M059J (cell line): Measurements from ENCODE around the gene EHD3. TPM values are rescaled to one million over a fixed set of nuclear protein-coding genes. Genes with fewer than 3 reads are reported as not detected.

Experiments used
- DNase-seq: peaks from one replicate; pipeline ENCODE4 v3.0.0-alpha.2; 2012; ENCODE audit warnings: low read depth
- total RNA-seq: library from RNA; depleted of rRNA; stranded (reverse); fragments of >200 nt; shearing (Covaris generic); gene quantifications from 2 replicates; pipeline ENCODE4 v1.2.3, GENCODE V29; 2014; rRNA removed

The EHD3 gene
- 9.8 and 19.2 TPM in 2 replicates for total RNA-seq

- DNase-seq: peak; percentile 93
These were observed at the start of gene EHD3 for GRCh38 chr2:31233741-31234682. TSS of gene EHD3 (plus strand) at chr2:31234152. CDS start at chr2:31234622, 470 bp downstream.

GRCh38 chr2:31187166-31187565 lies 46.8 kb upstream of the EHD3 start:
- DNase-seq: no peak

GRCh38 chr2:31188131-31188530 lies 45.8 kb upstream of the EHD3 start:
- no peak for DNase-seq

GRCh38 chr2:31189141-31189540 lies 44.8 kb upstream of the EHD3 start:
- DNase-seq: no peak

- no peak for DNase-seq
These were observed 43.8 kb upstream of the EHD3 start for GRCh38 chr2:31190188-31190587.

- no peak for DNase-seq
These were observed 42.0 kb upstream of the EHD3 start for GRCh38 chr2:31191931-31192330.

GRCh38 chr2:31192396-31192795 lies 41.6 kb upstream of the EHD3 start:
- no peak for DNase-seq

GRCh38 chr2:31192851-31193392 lies 41.0 kb upstream of the EHD3 start:
- no peak for DNase-seq

- no peak for DNase-seq
These were observed 40.1 kb upstream of the EHD3 start for GRCh38 chr2:31193806-31194205.

- no peak for DNase-seq
These were observed 37.3 kb upstream of the EHD3 start for GRCh38 chr2:31196622-31197021.

GRCh38 chr2:31197166-31197565 lies 36.8 kb upstream of the EHD3 start:
- no peak for DNase-seq

- DNase-seq: no peak
These were observed 36.3 kb upstream of the EHD3 start for GRCh38 chr2:31197669-31198068.

- DNase-seq: no peak
These were observed 34.7 kb upstream of the EHD3 start for GRCh38 chr2:31199206-31199605.

- DNase-seq: no peak
These were observed 33.0 kb upstream of the EHD3 start for GRCh38 chr2:31200972-31201371.

- no peak for DNase-seq
These were observed 31.9 kb upstream of the EHD3 start for GRCh38 chr2:31202041-31202440.

- no peak for DNase-seq
These were observed 31.1 kb upstream of the EHD3 start for GRCh38 chr2:31202833-31203232.

- DNase-seq: no peak
These were observed 30.0 kb upstream of the EHD3 start for GRCh38 chr2:31203916-31204315.

- DNase-seq: no peak
These were observed 29.2 kb upstream of the EHD3 start for GRCh38 chr2:31204783-31205182.

- no peak for DNase-seq
These were observed 28.8 kb upstream of the EHD3 start for GRCh38 chr2:31205186-31205585.

GRCh38 chr2:31205613-31206012 lies 28.3 kb upstream of the EHD3 start:
- no peak for DNase-seq

- DNase-seq: no peak
These were observed 26.2 kb upstream of the EHD3 start for GRCh38 chr2:31207790-31208189.

- no peak for DNase-seq
These were observed 25.7 kb upstream of the EHD3 start for GRCh38 chr2:31208240-31208639.
